ENCODE results near the gene GOT1. TPM values are rescaled to one million over a fixed set of nuclear protein-coding genes. Genes with fewer than 3 reads are reported as not detected.
A peak's percentile ranks its signal among the peaks of the same experiment; 100 is the strongest.

Gene GOT1
- total RNA-seq, 1 experiment from 2014 or later: 51.6 TPM

GRCh38 chr10:99360934-99361333 is 69.5 kb downstream of the GOT1 start:
- CTCF ChIA-PET: interaction anchor here (0.6 kb wide), 1 partner anchor 50 kb away, joined by 3 read pairs; no protein-coding TSS in a partner anchor
- TF ChIP-seq TCF7L2 (IDR thresholded peaks at IDR 0.05; ENCODE audit: low read depth, low read length): no peak
- Histone ChIP-seq H3K27ac (ENCODE audit: low read length) (no peak overlapping the region), H3K4me3 (ENCODE audit: low read depth in 2 of 2, low read length in 2 of 2) (no peak overlapping the region), H3K36me3 (ENCODE audit: control insufficient read depth, insufficient read depth, low read length) (peaks cover 3% of the 10 kb centered on the region; the same call in 1 of the 2 replicates), H3K27me3 (ENCODE audit: control insufficient read depth, insufficient read depth, low read length) (no peaks in the 10 kb centered on the region), H3K9me3 (ENCODE audit: control insufficient read depth, insufficient read depth, low read depth, low read length) (no peaks in the 10 kb centered on the region), H3K4me1 (ENCODE audit: control insufficient read depth, insufficient read depth, low read length) (0 out of 2 replicates have a peak, but pooled peaks cover 3% of the 10 kb centered on the region)
- DNase-seq (ENCODE audit: low read depth, low spot score): no peak
- in situ Hi-C loops (cut with HindIII; ENCODE audit: low pct_unique_long_range_greater_than_20kb, low sequenced_read_pairs) (no loop called here), intact Hi-C loops (cut with micrococcal nuclease; ENCODE audit: unreplicated experiment) (no loop called here)
- POLR2A ChIA-PET: interaction anchor here (0.6 kb wide), 1 partner anchor 23 kb away, joined by 3 read pairs; no protein-coding TSS in a partner anchor
- peak; percentile 66; the same call in 1 of the 2 replicates for ATAC-seq
- BruUV-seq (replicated peaks): no TSS peak

- peaks cover 3% of the 10 kb centered on the region; the same call in 1 of the 2 replicates for H3K36me3 ChIP-seq (ENCODE audit: control insufficient read depth, insufficient read depth, low read length)
- H3K27ac ChIP-seq (ENCODE audit: low read length): no peak overlapping the region
- DNase-seq (ENCODE audit: low read depth, low spot score): no peak
- 0 out of 2 replicates have a peak, but pooled peaks cover 3% of the 10 kb centered on the region for H3K4me1 ChIP-seq (ENCODE audit: control insufficient read depth, insufficient read depth, low read length)
- no TSS peak for BruUV-seq (replicated peaks)
- in situ Hi-C loops (cut with HindIII; ENCODE audit: low pct_unique_long_range_greater_than_20kb, low sequenced_read_pairs): no loop called here
- intact Hi-C loops (cut with micrococcal nuclease; ENCODE audit: unreplicated experiment): no loop called here
- no peaks in the 10 kb centered on the region for H3K9me3 ChIP-seq (ENCODE audit: control insufficient read depth, insufficient read depth, low read depth, low read length)
- H3K27me3 ChIP-seq (ENCODE audit: control insufficient read depth, insufficient read depth, low read length): no peaks in the 10 kb centered on the region
- ChIA-PET POLR2A (no interaction called here), CTCF (interaction anchor here (0.7 kb wide), 1 partner anchor 16 kb away, joined by 6 read pairs; no protein-coding TSS in a partner anchor)
- no peak overlapping the region for H3K4me3 ChIP-seq (ENCODE audit: low read depth in 2 of 2, low read length in 2 of 2)
- ATAC-seq: no peak
- TF ChIP-seq TCF7L2 (IDR thresholded peaks at IDR 0.05; ENCODE audit: low read depth, low read length) (no peak), CTCF (IDR thresholded peaks at IDR 0.05) (no peak), REST (IDR thresholded peaks at IDR 0.05; ENCODE audit: insufficient read depth in 1 of 2, low read depth in 2 of 2, low read length in 1 of 2) (no peak), POLR2AphosphoS5 (IDR thresholded peaks at IDR 0.05; ENCODE audit: low read depth, low read length) (no peak), SIN3A (IDR thresholded peaks at IDR 0.05; ENCODE audit: borderline replicate concordance, insufficient read depth, low read depth, low read length) (no peak)
Observed at GRCh38 chr10:99358101-99358500, 72.3 kb downstream of the GOT1 start.

- ATAC-seq: no peak; the same call in 1 of the 2 replicates
- in situ Hi-C loops (cut with HindIII; ENCODE audit: low pct_unique_long_range_greater_than_20kb, low sequenced_read_pairs): no loop called here
- TF ChIP-seq TCF7L2 (IDR thresholded peaks at IDR 0.05; ENCODE audit: low read depth, low read length) (no peak), CTCF (IDR thresholded peaks at IDR 0.05) (no peak), SIN3A (IDR thresholded peaks at IDR 0.05; ENCODE audit: borderline replicate concordance, insufficient read depth, low read depth, low read length) (no peak), POLR2AphosphoS5 (IDR thresholded peaks at IDR 0.05; ENCODE audit: low read depth, low read length) (no peak), REST (IDR thresholded peaks at IDR 0.05; ENCODE audit: insufficient read depth in 1 of 2, low read depth in 2 of 2, low read length in 1 of 2) (no peak)
Observed at GRCh38 chr10:99357691-99358090, 72.7 kb downstream of the GOT1 start.

More at GRCh38 chr10:99357691-99358090, 72.7 kb downstream of the GOT1 start:
- no peaks in the 10 kb centered on the region for H3K27me3 ChIP-seq (ENCODE audit: control insufficient read depth, insufficient read depth, low read length)
- H3K4me3 ChIP-seq (ENCODE audit: low read depth in 2 of 2, low read length in 2 of 2): no peak overlapping the region
- 0 out of 2 replicates have a peak, but pooled peaks cover 3% of the 10 kb centered on the region for H3K4me1 ChIP-seq (ENCODE audit: control insufficient read depth, insufficient read depth, low read length)
- H3K36me3 ChIP-seq (ENCODE audit: control insufficient read depth, insufficient read depth, low read length): peaks cover 3% of the 10 kb centered on the region; the same call in 1 of the 2 replicates
- CTCF ChIA-PET: no interaction called here
- no peak for DNase-seq (ENCODE audit: low read depth, low spot score)
- POLR2A ChIA-PET: no interaction called here
- intact Hi-C loops (cut with micrococcal nuclease; ENCODE audit: unreplicated experiment): no loop called here
- H3K9me3 ChIP-seq (ENCODE audit: control insufficient read depth, insufficient read depth, low read depth, low read length): no peaks in the 10 kb centered on the region
- BruUV-seq (replicated peaks): no TSS peak
- no peak overlapping the region for H3K27ac ChIP-seq (ENCODE audit: low read length)
